Naive thymus-derived CD4-positive, alpha-beta T cell (primary cell): ENCODE measurements around the gene CYP24A1. TPM values are rescaled to one million over a fixed set of nuclear protein-coding genes. Genes with fewer than 3 reads are reported as not detected.

Experiments
- ATAC-seq: fragments of 150-1000 bp; cut with Tn5 transposase; 2 replicates; pipeline ENCODE4 v1.10.0; 2021; ENCODE audit warnings: mild to moderate bottlenecking, moderate library complexity
- CTCF ChIA-PET: fragments of 350-600 bp; sonication (Branson Sonifier 250); formaldehyde crosslinking; loops from one replicate; lab custom pipeline; 2021; ENCODE audit warnings: antibody characterized with exemption; lab: Charles Lee
- POLR2A ChIA-PET: fragments of 350-600 bp; sonication (Branson Sonifier 250); formaldehyde crosslinking; loops from one replicate; lab custom pipeline; 2021; ENCODE audit warnings: antibody characterized with exemption, inconsistent platforms; lab: Charles Lee
- DNase-seq, 9 donors: peaks; one replicate each; pipeline versions ENCODE4 v3.0.0 to v3.0.0-alpha.2; 2020 to 2022; ENCODE audit warnings: mixed read lengths in 1 of 9
- H3K27ac ChIP-seq: one replicate; pipeline ENCODE4 v1.7.0; 2013; ENCODE audit warnings: mild to moderate bottlenecking, low read depth, low read length, moderate library complexity
- H3K27me3 ChIP-seq, 2 donors: one replicate each; pipeline ENCODE4 v1.7.0; 2013; ENCODE audit warnings: low read length in 2 of 2, mild to moderate bottlenecking in 2 of 2, moderate library complexity in 2 of 2; ENCODE audit not compliant: control insufficient read depth in 2 of 2, insufficient read depth in 2 of 2
- H3K36me3 ChIP-seq, 3 experiments: 1 replicate in 2 of 3; 2 replicates in 1 of 3; pipeline ENCODE4 v1.7.0; 2013; ENCODE audit warnings: low read length in 3 of 3, mild to moderate bottlenecking in 3 of 3, moderate library complexity in 1 of 3; ENCODE audit not compliant: insufficient read depth in 3 of 3, control insufficient read depth in 2 of 3
- H3K4me1 ChIP-seq, 2 donors: one replicate each; pipeline ENCODE4 v1.7.0; 2013; ENCODE audit warnings: low read length in 2 of 2, mild to moderate bottlenecking in 2 of 2, moderate library complexity in 1 of 2; ENCODE audit not compliant: control insufficient read depth in 2 of 2, insufficient read depth in 2 of 2
- H3K4me3 ChIP-seq: 2 replicates; pipeline ENCODE4 v1.7.0; 2013; ENCODE audit warnings: mild to moderate bottlenecking, low read length
- H3K9me3 ChIP-seq, 3 experiments: 1 replicate in 2 of 3; 2 replicates in 1 of 3; pipeline ENCODE4 v1.7.0; 2013; ENCODE audit warnings: low read length in 3 of 3; ENCODE audit not compliant: control insufficient read depth in 2 of 3
- H3K27ac Mint-ChIP-seq, 9 donors: one replicate each; pipeline ENCODE4 v1.8.0; 2020 to 2022; ENCODE audit warnings: mixed read lengths in 9 of 9, mild to moderate bottlenecking in 8 of 9, moderate library complexity in 5 of 9, inconsistent platforms in 2 of 9
- H3K27me3 Mint-ChIP-seq, 5 donors: one replicate each; pipeline ENCODE4 v1.8.0; 2021 to 2022; ENCODE audit warnings: mixed read lengths in 5 of 5, mild to moderate bottlenecking in 1 of 5
- H3K36me3 Mint-ChIP-seq, 5 donors: one replicate each; pipeline ENCODE4 v1.8.0; 2020 to 2022; ENCODE audit warnings: mixed read lengths in 5 of 5, mild to moderate bottlenecking in 3 of 5, inconsistent platforms in 1 of 5
- H3K4me1 Mint-ChIP-seq, 7 donors: one replicate each; pipeline ENCODE4 v1.8.0; 2020 to 2022; ENCODE audit warnings: mixed read lengths in 7 of 7, mild to moderate bottlenecking in 3 of 7, inconsistent platforms in 1 of 7
- H3K4me3 Mint-ChIP-seq, 10 donors: one replicate each; pipeline ENCODE4 v1.8.0; 2020 to 2022; ENCODE audit warnings: mild to moderate bottlenecking in 10 of 10, mixed read lengths in 10 of 10, moderate library complexity in 6 of 10, inconsistent platforms in 2 of 10
- H3K9me3 Mint-ChIP-seq, 11 donors: one replicate each; pipeline ENCODE4 v1.8.0; 2020 to 2022; ENCODE audit warnings: mixed read lengths in 11 of 11, mild to moderate bottlenecking in 4 of 11, inconsistent platforms in 1 of 11, moderate library complexity in 1 of 11
- intact Hi-C, 2 donors: fragments of 100-400 bp; cut with micrococcal nuclease; formaldehyde crosslinking; loops; one replicate each; pipeline ENCODE4 v1.15.1; 2023
- polyA plus RNA-seq, 2 donors: library from polyadenylated mRNA; unstranded; fragments of 300-500 nt; fragmentation: Illumina TruSeq; gene quantifications; one replicate each; pipeline ENCODE4 v1.2.3, GENCODE V29; 2021
- total RNA-seq, 6 experiments: library from RNA in 5 of 6; stranded (reverse) in 5 of 6; gene quantifications; 1 replicate in 5 of 6; 2 replicates in 1 of 6; pipeline ENCODE4 v1.2.3 and lab custom pipeline; 2021 to 2026

Gene CYP24A1
- total and polyA plus RNA-seq, 7 experiments from 2014 or later = 0.78 TPM; not detected in 6

DNA sequence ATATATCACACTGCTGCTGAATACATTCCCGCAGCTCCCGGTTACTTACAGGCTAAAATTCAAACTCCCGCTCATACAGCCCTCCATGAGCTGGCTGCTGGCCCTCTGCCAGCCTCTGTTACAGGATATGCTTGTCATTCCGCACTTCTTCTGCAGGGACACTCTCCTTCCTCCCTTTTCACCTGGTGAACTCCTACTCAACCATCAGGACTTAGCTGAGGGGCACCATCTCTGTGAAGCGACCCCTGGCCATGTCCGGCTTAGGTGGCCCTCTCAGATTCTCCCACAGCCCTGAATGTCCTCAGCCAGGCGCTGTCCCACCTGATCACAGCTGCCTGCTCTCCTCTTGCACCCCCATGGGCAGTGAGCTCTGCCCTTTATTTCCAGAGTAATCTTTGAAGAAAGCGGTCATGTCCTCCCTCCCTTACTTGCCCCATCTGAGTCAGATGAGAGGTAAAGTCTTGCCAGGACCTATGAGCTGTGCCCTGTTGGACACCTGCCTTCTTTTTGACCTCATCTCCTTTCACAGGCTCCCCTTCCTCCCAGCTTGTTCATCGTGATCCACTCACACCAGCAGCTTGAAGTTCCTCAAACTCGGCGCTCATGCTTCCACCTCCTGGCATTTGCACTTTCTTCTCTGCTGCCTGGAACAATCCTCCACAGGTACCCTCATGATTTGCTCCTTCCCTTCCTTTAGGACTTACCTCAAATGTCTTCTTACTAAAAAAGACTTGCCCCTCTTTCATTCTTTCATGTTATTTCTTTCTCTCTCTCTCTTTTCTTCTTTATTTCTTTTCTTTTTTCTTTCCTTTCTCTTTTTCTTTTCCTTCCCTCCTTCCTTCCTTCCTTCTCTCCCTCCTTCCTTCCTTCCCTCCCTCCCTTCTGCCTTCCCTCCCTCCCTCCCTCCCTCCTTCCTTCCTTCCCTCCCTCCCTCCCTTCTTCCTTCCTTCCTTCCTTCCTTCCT, 5.6 kb downstream of the CYP24A1 start:
- Histone ChIP-seq H3K27me3 (peaks cover 0 to 3% of the 10 kb centered on the region in 2 donors), H3K4me3 (no peak overlapping the region), H3K27ac (no peak overlapping the region), H3K4me1 (no peaks in the 10 kb centered on the region), H3K36me3 (no peaks in the 10 kb centered on the region), H3K9me3 (no peaks in the 10 kb centered on the region)
- ATAC-seq (no peak), DNase-seq (no peak)
- no peak overlapping the region for H3K4me3 Mint-ChIP-seq
- ChIA-PET CTCF (no interaction called here), POLR2A (no interaction called here)
- H3K27me3 Mint-ChIP-seq = peaks cover 51 to 85% (median 64%) of the 10 kb centered on the region in 5 donors
- peak overlapping the region in 1 of 9 donors; percentile 27 for H3K27ac Mint-ChIP-seq
- H3K4me1 Mint-ChIP-seq = peaks cover 0 to 12% (median 10%) of the 10 kb centered on the region in 7 donors
- H3K36me3 Mint-ChIP-seq = no peaks in the 10 kb centered on the region
- intact Hi-C loops = no loop called here
- H3K9me3 Mint-ChIP-seq = peaks cover 0 to 6% (median 0%) of the 10 kb centered on the region in 11 donors

DNA sequence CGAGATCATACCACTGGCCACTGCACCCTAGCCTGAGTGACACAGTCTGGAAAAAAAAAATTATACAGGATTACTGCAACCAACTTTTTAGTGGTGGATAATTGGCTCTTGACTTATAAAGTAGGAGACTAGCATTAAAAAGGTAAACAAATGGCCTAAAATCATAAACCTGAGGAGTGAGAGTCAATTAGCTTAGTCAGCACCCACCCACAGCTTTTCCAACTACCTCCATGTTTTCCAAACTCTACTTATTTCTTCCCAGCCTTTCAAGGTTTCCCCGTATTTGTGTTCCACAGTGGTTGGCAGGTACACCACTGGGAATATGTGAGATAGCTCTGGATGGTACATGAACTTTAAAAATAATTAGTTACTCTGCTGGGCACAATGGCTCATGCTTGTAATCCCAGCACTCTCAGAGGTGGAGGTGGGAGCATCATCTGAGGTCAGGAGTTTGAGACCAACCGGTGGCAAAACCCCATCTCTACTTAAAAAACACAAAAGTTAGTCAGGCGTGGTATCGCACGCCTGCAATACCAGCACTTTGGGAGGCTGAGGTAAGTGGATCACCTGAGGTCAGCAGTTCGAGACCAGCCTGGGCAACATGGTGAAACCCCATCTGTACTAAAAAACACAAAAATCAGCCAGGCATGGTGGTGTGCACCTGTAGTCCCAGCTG, 6.7 kb downstream of the CYP24A1 start:
- Mint-ChIP-seq H3K36me3 (no peaks in the 10 kb centered on the region), H3K27me3 (peaks cover 44 to 74% (median 63%) of the 10 kb centered on the region in 5 donors), H3K4me3 (no peak overlapping the region), H3K4me1 (peaks cover 0 to 5% (median under 1%) of the 10 kb centered on the region in 7 donors), H3K9me3 (peaks cover 0 to 4% (median 0%) of the 10 kb centered on the region in 11 donors), H3K27ac (no peak overlapping the region)
- H3K27me3 ChIP-seq = peaks cover 0 to 3% of the 10 kb centered on the region in 2 donors
- H3K9me3 ChIP-seq = no peaks in the 10 kb centered on the region
- no peak for DNase-seq
- CTCF ChIA-PET = no interaction called here
- POLR2A ChIA-PET = no interaction called here
- no peaks in the 10 kb centered on the region for H3K36me3 ChIP-seq
- no peak overlapping the region for H3K4me3 ChIP-seq
- no peak overlapping the region for H3K27ac ChIP-seq
- no peaks in the 10 kb centered on the region for H3K4me1 ChIP-seq
- no peak for ATAC-seq
- intact Hi-C loops = no loop called here

DNA sequence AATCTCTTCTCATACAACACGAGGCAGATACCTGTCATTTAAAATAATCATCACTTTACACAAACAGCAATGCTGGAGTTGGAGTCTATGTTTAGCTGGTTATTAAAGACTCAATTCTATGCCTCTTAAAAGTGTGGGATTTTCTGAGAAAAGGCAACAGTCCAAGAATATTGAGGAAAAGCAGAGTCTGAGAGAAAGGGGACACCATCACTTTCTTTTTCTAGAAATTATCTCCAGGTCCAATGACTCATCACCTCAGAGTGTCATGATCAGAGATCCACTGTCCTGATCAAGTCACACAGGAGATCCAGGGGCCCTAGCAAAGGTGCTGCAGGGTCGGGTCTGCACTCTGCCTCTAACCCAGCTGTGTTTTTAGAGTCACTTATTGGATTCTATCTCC, 8.0 kb downstream of the CYP24A1 start:
- Mint-ChIP-seq H3K36me3 (no peaks in the 10 kb centered on the region), H3K4me3 (no peak overlapping the region), H3K27me3 (peaks cover 41 to 68% (median 55%) of the 10 kb centered on the region in 5 donors), H3K4me1 (peaks cover 0 to 5% (median 0%) of the 10 kb centered on the region in 7 donors), H3K9me3 (peaks cover 0 to 4% (median 0%) of the 10 kb centered on the region in 11 donors), H3K27ac (no peak overlapping the region)
- DNase-seq = no peak
- POLR2A ChIA-PET = no interaction called here
- CTCF ChIA-PET = no interaction called here
- Histone ChIP-seq H3K9me3 (no peaks in the 10 kb centered on the region), H3K27ac (no peak overlapping the region), H3K4me3 (no peak overlapping the region), H3K36me3 (no peaks in the 10 kb centered on the region), H3K27me3 (no peaks in the 10 kb centered on the region), H3K4me1 (no peaks in the 10 kb centered on the region)
- intact Hi-C loops = no loop called here
- no peak for ATAC-seq

DNA sequence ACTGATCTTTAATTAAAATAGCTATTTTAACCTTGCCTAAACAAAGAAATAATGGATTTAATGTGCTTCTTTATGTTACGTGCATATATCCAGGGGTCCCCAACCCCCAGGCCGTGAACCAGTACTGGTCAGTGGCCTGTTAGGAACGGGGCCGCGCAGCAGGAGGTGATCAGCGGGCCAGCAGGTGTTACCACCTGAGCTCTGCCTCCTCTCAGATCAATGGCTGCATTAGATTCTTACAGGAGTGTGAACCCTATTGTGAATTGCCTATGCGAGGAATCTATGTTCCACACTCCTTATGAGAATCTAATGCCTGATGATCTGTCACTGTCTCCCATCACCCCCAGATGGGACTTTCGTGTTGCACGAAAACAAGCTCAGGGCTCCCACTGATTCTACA, 8.8 kb downstream of the CYP24A1 start:
- Mint-ChIP-seq H3K4me1 (peaks cover 0 to 5% (median 0%) of the 10 kb centered on the region in 7 donors), H3K27ac (no peak overlapping the region), H3K9me3 (peaks cover 0 to 4% (median 0%) of the 10 kb centered on the region in 11 donors), H3K36me3 (no peaks in the 10 kb centered on the region), H3K27me3 (peaks cover 44 to 64% (median 52%) of the 10 kb centered on the region in 5 donors), H3K4me3 (no peak overlapping the region)
- POLR2A ChIA-PET = no interaction called here
- no peaks in the 10 kb centered on the region for H3K4me1 ChIP-seq
- H3K27ac ChIP-seq = no peak overlapping the region
- intact Hi-C loops = no loop called here
- H3K27me3 ChIP-seq = no peaks in the 10 kb centered on the region
- DNase-seq (no peak), ATAC-seq (no peak)
- H3K9me3 ChIP-seq = no peaks in the 10 kb centered on the region
- no peak overlapping the region for H3K4me3 ChIP-seq
- H3K36me3 ChIP-seq = no peaks in the 10 kb centered on the region
- CTCF ChIA-PET = interaction anchor here (0.7 kb wide), 1 partner anchor 32 kb away, joined by 3 read pairs; no protein-coding TSS in a partner anchor

DNA sequence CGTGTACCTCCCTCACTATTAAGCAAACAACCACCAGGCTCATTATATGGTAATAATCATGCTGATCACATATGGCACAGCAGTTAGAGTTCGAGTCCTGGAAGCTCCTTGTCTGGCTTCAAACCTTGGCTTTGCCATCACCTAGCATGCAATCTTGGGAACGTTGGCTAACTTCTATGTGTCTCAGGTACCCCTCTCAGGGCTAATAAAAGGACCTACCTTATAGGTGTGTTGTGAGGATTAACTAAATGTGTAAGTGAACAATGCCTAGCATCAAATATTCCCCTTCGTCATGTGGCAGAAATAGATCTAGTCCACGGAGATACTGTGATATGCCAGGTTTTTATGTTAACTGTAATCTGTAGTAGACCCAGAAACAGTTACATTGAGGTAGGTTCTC, 10.4 kb downstream of the CYP24A1 start:
- Histone ChIP-seq H3K9me3 (no peaks in the 10 kb centered on the region), H3K4me1 (no peaks in the 10 kb centered on the region), H3K4me3 (no peak overlapping the region), H3K27ac (no peak overlapping the region), H3K36me3 (no peaks in the 10 kb centered on the region), H3K27me3 (no peaks in the 10 kb centered on the region)
- Mint-ChIP-seq H3K9me3 (peaks cover 0 to 2% (median 0%) of the 10 kb centered on the region in 11 donors), H3K4me1 (peaks cover 0 to 2% (median 0%) of the 10 kb centered on the region in 7 donors), H3K36me3 (no peaks in the 10 kb centered on the region), H3K27me3 (peaks cover 29 to 48% (median 37%) of the 10 kb centered on the region in 5 donors), H3K27ac (no peak overlapping the region), H3K4me3 (no peak overlapping the region)
- CTCF ChIA-PET = no interaction called here
- ATAC-seq (no peak), DNase-seq (no peak)
- intact Hi-C loops = no loop called here
- POLR2A ChIA-PET = no interaction called here

DNA sequence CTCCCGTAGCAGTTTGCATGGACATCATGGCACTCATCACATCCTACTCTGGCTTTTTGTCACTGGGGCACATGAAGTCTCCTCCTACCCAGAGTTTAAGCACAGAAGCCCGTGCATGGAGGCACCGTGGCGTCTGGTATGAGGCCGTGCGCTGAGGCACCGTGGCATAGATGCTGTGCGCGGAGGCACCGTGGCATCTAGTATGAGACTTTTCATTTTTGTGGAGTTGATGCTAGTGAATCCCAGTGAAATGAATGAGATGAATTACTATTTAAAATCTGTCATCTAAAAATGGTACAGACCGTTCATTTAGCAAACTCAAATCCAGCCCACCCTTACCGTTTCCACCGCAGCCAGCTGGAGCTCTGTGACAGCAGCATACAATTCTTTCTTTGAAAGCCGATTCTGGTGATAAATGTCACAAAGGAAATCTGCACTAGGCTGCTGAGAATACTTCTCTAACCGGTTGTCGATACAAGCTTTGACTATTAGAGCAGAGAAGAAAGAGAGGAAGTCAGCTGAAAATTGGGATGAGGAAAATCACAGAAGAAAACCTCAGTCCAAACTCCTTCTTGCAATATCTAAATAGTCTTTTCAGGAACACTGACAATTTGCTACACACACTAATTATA, 11.3 kb downstream of the CYP24A1 start:
- no peak for ATAC-seq
- H3K36me3 ChIP-seq = no peaks in the 10 kb centered on the region
- Mint-ChIP-seq H3K27ac (no peak overlapping the region), H3K4me1 (no peaks in the 10 kb centered on the region), H3K27me3 (peaks cover 23 to 41% (median 28%) of the 10 kb centered on the region in 5 donors), H3K4me3 (no peak overlapping the region), H3K9me3 (peaks cover 0 to 2% (median 0%) of the 10 kb centered on the region in 11 donors), H3K36me3 (no peaks in the 10 kb centered on the region)
- ChIA-PET POLR2A (no interaction called here), CTCF (no interaction called here)
- H3K4me1 ChIP-seq = no peaks in the 10 kb centered on the region
- no peak overlapping the region for H3K4me3 ChIP-seq
- intact Hi-C loops = no loop called here
- no peak for DNase-seq
- H3K27me3 ChIP-seq = no peaks in the 10 kb centered on the region
- H3K9me3 ChIP-seq = no peaks in the 10 kb centered on the region
- H3K27ac ChIP-seq = no peak overlapping the region
